Suprapubic skin (tissue), 4 donors: ENCODE measurements around the gene GRK5. TPM values are rescaled to one million over a fixed set of nuclear protein-coding genes. Genes with fewer than 3 reads are reported as not detected.

Source experiments
- DNase-seq, 2 donors: peaks; one replicate each; pipeline ENCODE4 v3.0.0-alpha.2; 2019; ENCODE audit warnings: low spot score in 2 of 2
- H3K27ac ChIP-seq: fragments of 200-600 bp; sonication (generic); one replicate; pipeline ENCODE4 v1.5.1; 2019
- H3K27me3 ChIP-seq: fragments of 200-600 bp; sonication (generic); one replicate; pipeline ENCODE4 v1.5.1; 2019
- H3K36me3 ChIP-seq: fragments of 200-600 bp; sonication (generic); one replicate; pipeline ENCODE4 v1.5.1; 2019
- H3K4me1 ChIP-seq: fragments of 200-600 bp; sonication (generic); one replicate; pipeline ENCODE4 v1.5.1; 2019
- H3K4me3 ChIP-seq: fragments of 200-600 bp; sonication (generic); one replicate; pipeline ENCODE4 v1.5.1; 2019; ENCODE audit warnings: mild to moderate bottlenecking
- H3K9me3 ChIP-seq: fragments of 200-600 bp; sonication (generic); one replicate; pipeline ENCODE4 v1.5.1; 2019
- CTCF ChIP-seq, 2 donors: fragments of 200-600 bp in 1 of 2; fragments of 450-650 bp in 1 of 2; sonication (generic) in 1 of 2; IDR thresholded peaks; one replicate each; pipeline ENCODE4 v1.5.1; 2016 to 2019; ENCODE audit warnings: antibody characterized with exemption in 2 of 2, mild to moderate bottlenecking in 1 of 2, moderate library complexity in 1 of 2
- EP300 ChIP-seq: sonication (generic); formaldehyde crosslinking; IDR thresholded peaks from one replicate; pipeline ENCODE4 v1.6.1; 2017; ENCODE audit warnings: antibody characterized with exemption
- POLR2A ChIP-seq, 2 donors: fragments of 450-650 bp; IDR thresholded peaks; one replicate each; pipeline ENCODE4 v1.6.1; 2017; ENCODE audit warnings: antibody characterized with exemption in 2 of 2, mild to moderate bottlenecking in 2 of 2, moderate library complexity in 2 of 2
- POLR2AphosphoS5 ChIP-seq, 3 donors: sonication (generic); formaldehyde crosslinking; IDR thresholded peaks; one replicate each; pipeline ENCODE4 v1.6.1; 2017; ENCODE audit warnings: antibody characterized with exemption in 3 of 3
- WGBS: methylation state at CpG from one replicate; pipeline ENCODE4 v1.1.5; 2018; 5-methylcytosine and 5-hydroxymethylcytosine counted together
- total RNA-seq, 4 donors: library from RNA; depleted of rRNA; stranded (reverse); fragments of >200 nt; gene quantifications; one replicate each; pipeline ENCODE4 v1.1.0, GENCODE V29; 2016

GRK5 gene
- total RNA-seq, 4 donors from 2014 or later: 4.8 to 9.0 (median 6.7) TPM

- Histone ChIP-seq H3K4me1 (no peaks in the 10 kb centered on the region), H3K36me3 (no peaks in the 10 kb centered on the region), H3K27ac (no peak overlapping the region), H3K27me3 (peaks cover 8% of the 10 kb centered on the region), H3K9me3 (no peaks in the 10 kb centered on the region), H3K4me3 (no peak overlapping the region)
- TF ChIP-seq POLR2A (IDR thresholded peaks at IDR 0.05) (no peak), POLR2AphosphoS5 (IDR thresholded peaks at IDR 0.05) (no peak), EP300 (no peak), CTCF (IDR thresholded peaks at IDR 0.05) (no peak)
- WGBS: 87% methylated on average over 3 of the region's 4 CpGs
- DNase-seq: no peak
Measured at GRCh38 chr10:119473771-119474170, 266.4 kb downstream of the GRK5 start.

- H3K4me1 ChIP-seq: no peaks in the 10 kb centered on the region
- no peak for DNase-seq
- no peak overlapping the region for H3K4me3 ChIP-seq
- peaks cover 8% of the 10 kb centered on the region for H3K27me3 ChIP-seq
- no peaks in the 10 kb centered on the region for H3K36me3 ChIP-seq
- 90% methylated on average over 10 of the region's 10 CpGs for WGBS
- H3K9me3 ChIP-seq: no peaks in the 10 kb centered on the region
- H3K27ac ChIP-seq: no peak overlapping the region
- TF ChIP-seq POLR2A (IDR thresholded peaks at IDR 0.05) (no peak), CTCF (IDR thresholded peaks at IDR 0.05) (no peak), POLR2AphosphoS5 (IDR thresholded peaks at IDR 0.05) (no peak), EP300 (no peak)
Measured at GRCh38 chr10:119474606-119475005, 267.2 kb downstream of the GRK5 start.

GRCh38 chr10:119477444-119477843, 270.1 kb downstream of the GRK5 start:
- WGBS: 69% methylated on average over 3 of the region's 3 CpGs

GRCh38 chr10:119478111-119478802, 270.9 kb downstream of the GRK5 start:
- no peaks in the 10 kb centered on the region for H3K9me3 ChIP-seq
- no peak for DNase-seq
- H3K4me3 ChIP-seq: no peak overlapping the region
- no peaks in the 10 kb centered on the region for H3K36me3 ChIP-seq
- 55% methylated on average over 8 of the region's 8 CpGs for WGBS
- H3K27ac ChIP-seq: no peak overlapping the region
- H3K27me3 ChIP-seq: no peaks in the 10 kb centered on the region
- no peaks in the 10 kb centered on the region for H3K4me1 ChIP-seq
- TF ChIP-seq POLR2A (IDR thresholded peaks at IDR 0.05): no peak
- no peak for TF ChIP-seq EP300
- TF ChIP-seq POLR2AphosphoS5 (IDR thresholded peaks at IDR 0.05): no peak

More at GRCh38 chr10:119477444-119477843, 270.1 kb downstream of the GRK5 start:
- no peaks in the 10 kb centered on the region for H3K4me1 ChIP-seq
- no peak for TF ChIP-seq CTCF (IDR thresholded peaks at IDR 0.05)
- TF ChIP-seq POLR2AphosphoS5 (IDR thresholded peaks at IDR 0.05): no peak
- no peak for TF ChIP-seq EP300
- TF ChIP-seq POLR2A (IDR thresholded peaks at IDR 0.05): no peak
- no peaks in the 10 kb centered on the region for H3K36me3 ChIP-seq
- no peak for DNase-seq
- H3K4me3 ChIP-seq: no peak overlapping the region
- H3K27me3 ChIP-seq: no peaks in the 10 kb centered on the region
- H3K9me3 ChIP-seq: no peaks in the 10 kb centered on the region
- H3K27ac ChIP-seq: no peak overlapping the region

- WGBS: 9% methylated on average over 6 of the region's 6 CpGs
- no peak for DNase-seq
- Histone ChIP-seq H3K9me3 (no peaks in the 10 kb centered on the region), H3K4me3 (no peak overlapping the region), H3K27ac (no peak overlapping the region), H3K27me3 (no peaks in the 10 kb centered on the region), H3K4me1 (no peaks in the 10 kb centered on the region), H3K36me3 (no peaks in the 10 kb centered on the region)
- no peak for TF ChIP-seq EP300
- TF ChIP-seq POLR2AphosphoS5 (IDR thresholded peaks at IDR 0.05): no peak
- TF ChIP-seq POLR2A (IDR thresholded peaks at IDR 0.05): no peak
- no peak for TF ChIP-seq CTCF (IDR thresholded peaks at IDR 0.05)
Measured at GRCh38 chr10:119478811-119479341, 271.5 kb downstream of the GRK5 start.
